HepG2 (cell line): Measurements from ENCODE around the gene CAGE1.

Experiments used
- HOXA5 ChIP-seq: sonication (generic); formaldehyde crosslinking; IDR thresholded peaks from 2 replicates; pipeline ENCODE4 v1.4.0; 2020; ENCODE audit warnings: missing genetic modification reagents
- MBD4 ChIP-seq: IDR thresholded peaks from 2 replicates; pipeline ENCODE4 v1.6.1; 2012; ENCODE audit warnings: low read length, inconsistent platforms, borderline replicate concordance
- POLR2AphosphoS5 ChIP-seq: IDR thresholded peaks from 2 replicates; pipeline ENCODE4 v1.6.1; 2012; ENCODE audit warnings: low read depth, low read length
- ZBTB21 ChIP-seq: sonication (generic); formaldehyde crosslinking; IDR thresholded peaks from 2 replicates; pipeline ENCODE4 v1.4.0; 2020; ENCODE audit warnings: missing genetic modification reagents
- ZNF572 ChIP-seq: sonication (generic); formaldehyde crosslinking; IDR thresholded peaks from 2 replicates; pipeline ENCODE4 v1.5.1; 2020; ENCODE audit warnings: mild to moderate bottlenecking, missing genetic modification reagents

- TF ChIP-seq POLR2AphosphoS5 (no peak), ZBTB21 (CRISPR knock-in tag) (no peak), ZNF572 (CRISPR knock-in tag) (no peak), MBD4 (no peak), HOXA5 (CRISPR knock-in tag) (no peak)
These were observed 25.3 kb upstream of the CAGE1 start for GRCh38 chr6:7414811-7415210.
